Measurements from ENCODE around the gene HSCB.
"Not testable (repeated sequence)": the region's sequence is repeated elsewhere in the genome, so short reads cannot be mapped to it uniquely, and the experiment has no call there.

The HSCB gene

DNA sequence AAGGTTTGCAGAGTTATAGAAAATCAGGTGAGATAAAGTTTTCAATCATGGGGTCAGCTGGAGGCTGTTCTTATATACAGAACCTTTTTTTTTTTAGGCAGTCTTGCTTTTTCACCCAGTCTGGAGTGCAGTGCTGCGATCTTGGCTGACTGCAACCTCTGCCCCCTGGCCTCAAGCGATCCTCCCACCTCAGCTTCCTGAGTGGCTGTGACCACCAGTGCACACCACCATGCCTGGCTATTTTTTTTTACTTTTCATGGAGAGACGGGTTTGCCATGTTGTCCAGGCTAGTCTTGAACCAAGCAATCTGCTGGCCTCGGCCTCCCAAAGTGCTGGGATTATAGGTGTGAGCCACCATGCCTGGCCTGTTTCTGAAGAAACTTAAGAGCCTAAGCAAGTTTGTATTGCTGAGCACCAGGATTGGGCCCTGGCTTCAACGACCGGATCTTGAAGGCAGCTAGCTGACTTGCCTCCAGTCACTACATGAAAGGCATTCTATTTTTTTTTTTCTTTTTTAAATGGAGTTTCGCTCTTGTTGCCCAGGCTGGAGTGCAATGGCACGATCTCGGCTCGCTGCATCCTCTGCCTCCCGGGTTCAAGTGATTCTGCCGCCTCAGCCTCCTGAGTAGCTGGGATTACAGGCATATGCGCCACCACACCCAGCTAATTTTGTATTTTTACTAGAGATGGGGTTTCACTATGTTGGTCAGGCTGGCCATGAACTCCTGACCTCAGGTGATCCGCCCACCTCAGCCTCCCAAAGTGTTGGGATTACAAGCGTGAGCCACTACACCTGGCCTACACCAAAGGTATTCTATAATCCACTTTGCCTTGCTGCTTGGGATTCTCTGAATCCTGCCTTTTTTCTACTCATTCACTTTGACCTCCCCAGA is 50.9 kb downstream of the HSCB start:
- DNase-seq, result no peak

DNA sequence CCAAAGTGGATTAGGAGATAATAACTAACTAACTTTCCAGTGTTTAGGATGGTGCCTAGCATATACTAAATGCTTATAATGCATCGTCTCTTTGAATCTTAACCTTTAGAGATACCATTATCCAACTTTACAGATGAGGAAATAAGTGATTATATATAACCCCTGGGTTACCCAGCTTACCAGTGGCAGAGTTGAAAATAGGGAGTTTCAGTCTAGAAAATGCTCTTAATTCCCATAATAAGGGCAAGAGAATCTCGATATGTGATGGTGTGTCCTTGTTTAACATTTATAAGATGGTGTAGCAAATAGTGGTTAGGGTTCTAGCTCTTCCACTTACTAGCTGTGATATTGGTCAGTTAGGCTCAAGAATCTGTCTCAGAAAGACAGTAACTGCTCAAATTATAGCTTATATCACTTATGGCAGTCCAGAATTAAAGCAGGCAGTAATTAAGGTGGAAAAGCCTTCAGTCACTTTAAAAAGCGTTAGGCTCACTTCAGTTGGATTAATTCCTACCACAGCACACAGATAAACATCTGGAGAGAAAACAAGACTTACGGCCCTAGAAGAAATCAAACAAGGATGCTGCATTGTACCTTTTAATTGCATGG is 52.2 kb downstream of the HSCB start:
- peak; percentile 27 for DNase-seq

DNA sequence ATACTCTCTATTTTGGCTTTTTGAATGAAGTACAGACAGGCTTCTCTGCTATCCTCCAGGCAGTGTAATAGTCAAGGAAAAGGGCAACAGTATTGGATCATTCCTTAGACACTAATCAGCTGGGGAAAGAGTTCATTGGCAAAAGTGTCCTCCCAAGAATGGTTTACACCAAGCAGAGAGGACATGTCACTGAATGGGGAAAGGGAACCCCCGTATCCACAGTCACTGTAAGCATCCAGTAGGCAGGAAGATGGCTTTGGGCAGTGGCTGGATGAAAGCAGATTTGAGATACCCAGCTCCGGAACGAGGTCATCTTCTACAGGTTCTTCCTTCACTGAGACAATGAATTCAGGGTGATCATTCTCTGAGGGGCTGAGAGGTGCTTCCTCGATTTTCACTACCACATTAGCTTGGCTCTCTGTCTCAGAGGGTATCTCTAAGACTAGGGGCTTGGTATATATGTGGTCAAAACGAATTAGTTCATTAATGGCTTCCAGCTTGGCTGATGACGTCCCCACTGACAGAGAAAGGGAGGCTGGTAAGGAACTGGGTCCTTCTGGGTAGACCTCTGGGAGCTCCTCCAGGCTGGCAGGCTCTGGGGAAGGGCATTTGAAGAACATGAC is 53.3 kb downstream of the HSCB start:
- DNase-seq, result no peak

GRCh38 chr22:28795932-28796856 is 54.4 kb downstream of the HSCB start:
- no peak for DNase-seq

DNA sequence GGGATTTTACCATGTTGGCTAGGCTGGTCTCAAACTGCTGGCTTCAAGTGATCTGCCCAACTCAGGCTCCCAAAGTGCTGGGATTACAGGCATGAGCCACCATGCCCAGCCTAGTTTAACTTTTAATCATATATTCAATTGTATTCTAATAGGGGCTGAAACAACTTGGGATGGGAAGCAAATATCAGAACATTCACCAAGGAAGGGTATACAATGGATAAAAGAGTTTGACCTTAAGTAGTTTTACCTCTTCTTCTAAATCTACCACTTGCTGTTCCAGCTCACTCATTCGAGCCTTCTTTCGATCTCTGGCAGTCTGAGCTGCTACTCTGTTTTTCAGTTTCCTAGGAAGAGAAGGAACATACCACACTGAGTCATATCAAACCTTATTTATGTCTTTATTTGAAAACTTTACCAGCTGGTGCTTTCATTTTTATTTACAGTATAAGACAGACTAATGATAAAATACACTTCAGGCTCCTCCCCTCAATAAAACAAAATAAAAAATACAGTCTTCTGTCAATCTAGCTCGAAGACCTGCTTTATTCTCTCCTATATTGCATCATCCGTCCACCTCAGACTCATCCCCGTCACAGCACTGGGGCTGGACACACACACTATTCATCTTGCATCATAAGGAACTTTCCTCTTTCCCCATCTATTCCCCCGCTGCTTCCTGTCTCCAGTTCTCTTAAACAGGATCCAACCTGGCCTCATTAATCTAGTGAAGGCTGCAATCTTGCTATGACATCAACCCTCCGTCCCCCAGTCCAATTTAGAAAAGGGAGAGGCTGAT is 57.2 kb downstream of the HSCB start:
- no peak for DNase-seq

- DNase-seq, result no peak
These were observed 57.9 kb downstream of the HSCB start for GRCh38 chr22:28799606-28800307.

DNA sequence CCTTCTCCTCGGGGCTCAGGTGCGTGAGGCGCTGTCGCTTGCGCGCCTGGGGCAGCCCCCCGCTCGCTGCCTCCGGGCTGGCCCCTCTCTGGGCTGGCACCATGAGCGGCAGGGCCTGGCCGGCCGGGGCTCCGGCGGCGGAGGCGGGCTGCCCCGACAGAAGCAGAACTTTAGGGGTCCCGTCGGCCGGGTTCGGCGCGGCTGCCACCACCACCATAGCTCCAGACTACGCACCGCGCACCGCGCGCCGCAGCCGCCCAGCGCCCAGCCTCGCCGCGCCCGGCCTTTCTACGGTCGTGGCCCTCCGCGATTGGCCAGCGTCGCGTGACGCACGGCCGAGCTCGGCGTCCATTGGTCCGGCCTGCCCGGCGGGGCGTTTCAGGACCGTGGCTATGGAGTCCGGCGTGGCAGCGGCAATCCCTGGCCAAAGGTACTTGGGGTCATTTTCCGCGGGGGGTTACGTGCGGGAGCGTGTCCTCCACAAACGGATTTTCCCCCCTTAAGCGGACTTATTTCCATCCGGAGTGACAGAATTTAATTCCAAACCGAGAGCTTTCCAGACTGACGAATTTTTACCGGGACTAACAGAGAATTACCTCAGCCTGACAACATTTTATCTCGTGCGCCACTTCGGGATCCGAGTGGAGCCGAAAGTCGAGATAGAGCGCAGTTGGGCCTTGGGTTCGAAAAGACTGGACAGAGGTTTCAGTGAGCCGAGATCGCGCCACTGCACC is 58.6 kb downstream of the HSCB start, which contains the start of gene XBP1:
Gene XBP1 (minus strand): TSS at position 262 of the 734 bp plus-strand sequence.
- DNase-seq, result peak; percentile 63

GRCh38 chr22:28801845-28802594 is 60.2 kb downstream of the HSCB start:
- no peak for DNase-seq

- DNase-seq, result no peak
These were observed 60.8 kb downstream of the HSCB start for GRCh38 chr22:28802595-28803123.

GRCh38 chr22:28805426-28805825 is 63.6 kb downstream of the HSCB start:
- DNase-seq, result not testable (repeated sequence)

Measured in NCI-H2227 treated with DMSO at 0.1 percent for 48 hours (cell line).